Mucosa of rectum (tissue), 2 donors: Measurements from ENCODE around the gene MERTK.

ENCODE experiments used
- H3K27ac ChIP-seq, 2 donors: one replicate each; pipeline ENCODE4 v1.7.0; 2013; ENCODE audit warnings: inconsistent platforms in 2 of 2, low read depth in 2 of 2, low read length in 2 of 2
- H3K27me3 ChIP-seq, 2 donors: one replicate each; pipeline ENCODE4 v1.7.0; 2013; ENCODE audit warnings: low read length in 2 of 2; ENCODE audit not compliant: control insufficient read depth in 2 of 2, insufficient read depth in 2 of 2
- H3K36me3 ChIP-seq, 2 donors: one replicate each; pipeline ENCODE4 v1.7.0; 2013; ENCODE audit warnings: low read length in 2 of 2; ENCODE audit not compliant: control insufficient read depth in 2 of 2, insufficient read depth in 2 of 2
- H3K4me1 ChIP-seq, 2 donors: one replicate each; pipeline ENCODE4 v1.7.0; 2013; ENCODE audit warnings: low read length in 2 of 2, mild to moderate bottlenecking in 1 of 2; ENCODE audit not compliant: control insufficient read depth in 2 of 2, insufficient read depth in 2 of 2
- H3K4me3 ChIP-seq, 2 donors: one replicate each; pipeline ENCODE4 v1.7.0; 2013; ENCODE audit warnings: low read length in 2 of 2
- H3K9ac ChIP-seq, 2 donors: one replicate each; pipeline ENCODE4 v1.7.0; 2013; ENCODE audit warnings: low read length in 2 of 2, low read depth in 1 of 2, mild to moderate bottlenecking in 1 of 2
- H3K9me3 ChIP-seq, 2 donors: one replicate each; pipeline ENCODE4 v1.7.0; 2013; ENCODE audit warnings: low read length in 2 of 2; ENCODE audit not compliant: control insufficient read depth in 2 of 2
- donor health status: healthy.
- donor health status: Normal muscosa, but diverticular disease.

The MERTK gene

GRCh38 chr2:112005406-112006075 is 107.1 kb downstream of the MERTK start:
- Histone ChIP-seq H3K4me3 (no peak overlapping the region), H3K27ac (no peak overlapping the region), H3K4me1 (peaks cover 2 to 4% of the 10 kb centered on the region in 2 donors), H3K36me3 (peaks cover 0 to 3% of the 10 kb centered on the region in 2 donors), H3K9ac (no peak overlapping the region), H3K9me3 (no peaks in the 10 kb centered on the region), H3K27me3 (no peaks in the 10 kb centered on the region)

- Histone ChIP-seq H3K9ac (no peak overlapping the region), H3K36me3 (peaks cover 3% of the 10 kb centered on the region in 2 donors), H3K27me3 (no peaks in the 10 kb centered on the region), H3K9me3 (no peaks in the 10 kb centered on the region), H3K4me1 (peaks cover 5 to 7% of the 10 kb centered on the region in 2 donors), H3K4me3 (no peak overlapping the region), H3K27ac (peak overlapping the region in 1 of 2 donors; percentile 10)
Measured at GRCh38 chr2:112006076-112006410, 107.6 kb downstream of the MERTK start.

GRCh38 chr2:112007493-112007892 is 109.1 kb downstream of the MERTK start:
- H3K9ac ChIP-seq = no peak overlapping the region
- no peak overlapping the region for H3K4me3 ChIP-seq
- H3K27me3 ChIP-seq = no peaks in the 10 kb centered on the region
- H3K27ac ChIP-seq = no peak overlapping the region
- no peaks in the 10 kb centered on the region for H3K9me3 ChIP-seq
- H3K36me3 ChIP-seq = peaks cover 3 to 7% of the 10 kb centered on the region in 2 donors
- peaks cover 7% of the 10 kb centered on the region in 2 donors for H3K4me1 ChIP-seq

GRCh38 chr2:112008910-112009485 is 110.6 kb downstream of the MERTK start:
- Histone ChIP-seq H3K9me3 (no peaks in the 10 kb centered on the region), H3K27ac (no peak overlapping the region), H3K4me3 (no peak overlapping the region), H3K36me3 (peaks cover 3 to 7% of the 10 kb centered on the region in 2 donors), H3K4me1 (peaks cover 7% of the 10 kb centered on the region in 2 donors), H3K27me3 (no peaks in the 10 kb centered on the region), H3K9ac (no peak overlapping the region)

- no peak overlapping the region for H3K27ac ChIP-seq
- H3K9ac ChIP-seq = no peak overlapping the region
- H3K4me3 ChIP-seq = no peak overlapping the region
- H3K9me3 ChIP-seq = no peaks in the 10 kb centered on the region
- no peaks in the 10 kb centered on the region for H3K27me3 ChIP-seq
- peaks cover 7% of the 10 kb centered on the region in 2 donors for H3K4me1 ChIP-seq
- H3K36me3 ChIP-seq = peaks cover 3 to 7% of the 10 kb centered on the region in 2 donors
Measured at GRCh38 chr2:112010751-112011150, 112.3 kb downstream of the MERTK start.

- H3K4me1 ChIP-seq = peaks cover 3 to 7% of the 10 kb centered on the region in 2 donors
- H3K36me3 ChIP-seq = peaks cover 3 to 7% of the 10 kb centered on the region in 2 donors
- H3K27me3 ChIP-seq = no peaks in the 10 kb centered on the region
- H3K4me3 ChIP-seq = no peak overlapping the region
- H3K9ac ChIP-seq = no peak overlapping the region
- H3K27ac ChIP-seq = no peak overlapping the region
- no peaks in the 10 kb centered on the region for H3K9me3 ChIP-seq
Measured at GRCh38 chr2:112012556-112012955, 114.1 kb downstream of the MERTK start.

- no peaks in the 10 kb centered on the region for H3K36me3 ChIP-seq
- H3K27ac ChIP-seq = no peak overlapping the region
- no peaks in the 10 kb centered on the region for H3K9me3 ChIP-seq
- no peaks in the 10 kb centered on the region for H3K4me1 ChIP-seq
- H3K27me3 ChIP-seq = no peaks in the 10 kb centered on the region
- H3K9ac ChIP-seq = no peak overlapping the region
- no peak overlapping the region for H3K4me3 ChIP-seq
Measured at GRCh38 chr2:112018846-112019245, 120.4 kb downstream of the MERTK start.

GRCh38 chr2:112019569-112019982 is 121.2 kb downstream of the MERTK start:
- Histone ChIP-seq H3K9ac (no peak overlapping the region), H3K9me3 (no peaks in the 10 kb centered on the region), H3K27ac (no peak overlapping the region), H3K36me3 (no peaks in the 10 kb centered on the region), H3K4me1 (no peaks in the 10 kb centered on the region), H3K4me3 (no peak overlapping the region), H3K27me3 (no peaks in the 10 kb centered on the region)

GRCh38 chr2:112020561-112020960 is 122.2 kb downstream of the MERTK start:
- no peaks in the 10 kb centered on the region for H3K4me1 ChIP-seq
- H3K4me3 ChIP-seq = no peak overlapping the region
- no peak overlapping the region for H3K9ac ChIP-seq
- no peaks in the 10 kb centered on the region for H3K27me3 ChIP-seq
- H3K27ac ChIP-seq = no peak overlapping the region
- H3K36me3 ChIP-seq = no peaks in the 10 kb centered on the region
- no peaks in the 10 kb centered on the region for H3K9me3 ChIP-seq

- Histone ChIP-seq H3K36me3 (no peaks in the 10 kb centered on the region), H3K27ac (no peak overlapping the region), H3K27me3 (no peaks in the 10 kb centered on the region), H3K4me3 (no peak overlapping the region), H3K9me3 (no peaks in the 10 kb centered on the region), H3K4me1 (no peaks in the 10 kb centered on the region), H3K9ac (no peak overlapping the region)
Measured at GRCh38 chr2:112021290-112021689, 122.9 kb downstream of the MERTK start.
